GM18861 (cell line): ENCODE measurements around the gene RAB5IF.
"Not testable (repeated sequence)": the region's sequence is repeated elsewhere in the genome, so short reads cannot be mapped to it uniquely, and the experiment has no call there.

ENCODE experiments used
- ATAC-seq: cut with Tn5 transposase; IDR thresholded peaks from one replicate; pipeline ENCODE4 v1.9.1; 2021; ENCODE audit not compliant: unreplicated experiment

Gene RAB5IF, protein sequence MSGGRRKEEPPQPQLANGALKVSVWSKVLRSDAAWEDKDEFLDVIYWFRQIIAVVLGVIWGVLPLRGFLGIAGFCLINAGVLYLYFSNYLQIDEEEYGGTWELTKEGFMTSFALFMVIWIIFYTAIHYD

DNA sequence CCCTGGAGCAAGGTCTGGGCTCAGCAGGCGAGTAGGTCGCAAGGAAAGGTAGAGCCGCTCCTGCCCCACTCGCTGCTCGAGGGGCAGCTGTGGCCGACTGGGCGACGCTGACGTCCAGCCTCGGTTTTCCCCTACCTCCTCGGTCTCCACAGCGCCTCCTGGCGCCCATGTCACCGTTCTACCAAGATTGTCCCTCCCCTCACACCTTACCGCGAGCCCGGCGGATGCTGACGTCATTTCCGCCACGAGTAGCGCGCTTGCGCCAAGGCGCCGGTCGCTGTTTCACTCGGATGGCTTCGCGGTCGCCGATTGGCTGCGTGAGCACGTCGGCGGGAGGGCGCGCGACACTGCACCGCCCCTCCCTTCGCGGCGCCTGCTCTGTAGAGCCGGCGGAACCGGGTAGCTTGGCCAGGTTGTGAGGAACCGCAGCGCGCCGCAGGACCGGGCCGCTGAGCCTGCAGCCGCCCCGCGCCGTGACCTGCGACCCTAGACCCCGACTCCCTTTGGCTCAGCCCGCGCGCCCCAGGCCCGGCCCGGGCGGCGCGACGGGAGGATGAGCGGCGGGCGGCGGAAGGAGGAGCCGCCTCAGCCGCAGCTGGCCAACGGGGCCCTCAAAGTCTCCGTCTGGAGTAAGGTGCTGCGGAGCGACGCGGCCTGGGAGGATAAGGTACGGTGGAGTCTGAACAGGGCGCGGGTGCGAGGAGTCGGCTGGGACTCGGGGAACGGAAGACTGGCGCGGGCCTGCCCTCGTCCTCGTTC lies at the start of gene RAB5IF:
TSS of gene RAB5IF (plus strand) at position 381 of the 759 bp plus-strand sequence. CDS start at position 554, 173 bp downstream.
- ATAC-seq = peak; percentile 80

DNA sequence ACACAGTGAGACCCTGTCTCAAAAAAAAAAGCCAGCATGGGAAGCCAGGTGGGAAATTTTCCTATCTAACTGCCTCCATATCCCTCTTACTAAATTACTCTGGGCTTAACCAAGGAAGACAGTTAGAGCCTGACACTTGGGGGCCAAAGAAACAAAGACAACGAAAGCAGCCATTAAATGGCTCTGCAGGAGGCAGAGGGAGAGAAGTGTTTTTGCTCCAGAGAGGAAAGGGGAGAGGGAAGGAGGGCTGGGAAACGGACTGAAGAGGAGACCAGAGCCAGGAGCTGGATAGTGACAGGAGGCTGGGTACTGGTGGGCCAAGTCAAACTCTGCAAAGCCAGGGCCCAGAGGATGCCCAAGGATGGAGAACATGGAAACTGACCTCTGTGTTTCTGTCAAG lies 42.9 kb upstream of the RAB5IF start:
- no peak for ATAC-seq

DNA sequence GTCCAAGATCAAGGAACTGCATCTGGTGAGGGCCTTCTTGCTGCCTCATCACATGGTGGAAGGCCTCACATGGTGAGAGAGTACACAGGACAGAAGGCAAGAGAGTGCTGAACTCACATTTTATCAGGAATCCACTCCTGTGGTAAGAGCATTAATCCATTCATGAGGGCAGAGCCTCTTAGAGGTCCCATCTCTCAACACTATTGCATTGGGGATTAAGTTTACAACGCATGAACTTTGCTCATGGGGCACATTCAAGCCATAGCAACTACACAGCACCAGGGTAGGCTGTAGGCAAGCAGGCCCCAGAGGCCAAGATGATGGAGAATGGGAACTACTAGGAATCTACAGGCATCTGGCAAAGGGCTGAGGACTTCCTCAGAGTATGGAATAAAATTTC lies 42.2 kb upstream of the RAB5IF start:
- ATAC-seq = no peak

DNA sequence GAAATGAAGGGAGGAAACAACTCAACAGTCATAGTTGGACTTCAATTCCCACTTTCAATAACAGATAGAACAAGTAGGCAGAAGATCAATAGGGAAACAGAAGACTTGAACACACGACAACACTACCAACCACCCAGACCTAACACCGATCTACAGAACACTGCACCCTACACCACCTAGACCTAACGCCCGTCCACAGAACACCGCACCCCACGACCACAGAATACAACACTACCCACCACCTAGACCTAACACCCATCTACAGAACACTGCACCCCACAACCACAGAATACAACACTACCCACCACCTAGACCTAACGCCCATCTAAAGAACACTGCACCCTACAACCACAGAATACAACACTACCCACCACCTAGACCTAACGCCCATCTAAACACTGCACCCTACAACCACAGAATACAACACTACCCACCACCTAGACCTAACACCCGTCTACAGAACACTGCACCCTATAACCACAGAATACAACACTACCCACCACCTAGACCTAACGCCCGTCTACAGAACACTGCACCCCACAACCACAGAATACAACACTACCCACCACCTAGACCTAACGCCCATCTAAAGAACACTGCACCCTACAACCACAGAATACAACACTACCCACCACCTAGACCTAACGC lies 41.4 kb upstream of the RAB5IF start:
- ATAC-seq = not testable (repeated sequence)

DNA sequence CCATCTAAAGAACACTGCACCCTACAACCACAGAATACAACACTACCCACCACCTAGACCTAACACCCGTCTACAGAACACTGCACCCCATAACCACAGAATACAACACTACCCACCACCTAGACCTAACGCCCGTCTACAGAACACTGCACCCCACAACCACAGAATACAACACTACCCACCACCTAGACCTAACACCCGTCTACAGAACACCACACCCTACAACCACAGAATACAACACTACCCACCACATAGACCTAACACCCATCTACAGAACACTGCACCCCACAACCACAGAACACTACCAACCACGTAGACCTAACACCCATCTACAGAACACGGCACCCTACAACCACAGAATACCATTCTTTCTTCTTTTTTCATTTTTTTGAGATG lies 40.9 kb upstream of the RAB5IF start:
- not testable (repeated sequence) for ATAC-seq

DNA sequence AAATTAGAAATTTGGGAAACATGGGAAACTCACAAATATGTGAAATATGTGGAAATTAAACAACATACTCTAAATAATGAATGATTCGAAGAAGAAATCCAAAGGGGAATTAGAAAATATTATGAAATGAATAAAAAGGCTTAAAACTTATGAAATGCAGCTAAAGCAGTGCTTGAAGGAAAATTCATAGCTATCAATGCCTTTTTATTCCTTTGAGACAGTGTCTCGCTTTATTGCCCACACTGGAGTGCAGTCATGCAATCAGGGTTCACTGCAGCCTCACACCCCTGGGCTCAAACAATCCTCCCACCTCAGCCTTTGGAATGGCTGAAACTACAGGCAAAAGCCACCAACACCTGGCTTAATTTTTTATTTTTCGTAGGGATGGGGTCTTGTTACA lies 40.1 kb upstream of the RAB5IF start:
- ATAC-seq = no peak

DNA sequence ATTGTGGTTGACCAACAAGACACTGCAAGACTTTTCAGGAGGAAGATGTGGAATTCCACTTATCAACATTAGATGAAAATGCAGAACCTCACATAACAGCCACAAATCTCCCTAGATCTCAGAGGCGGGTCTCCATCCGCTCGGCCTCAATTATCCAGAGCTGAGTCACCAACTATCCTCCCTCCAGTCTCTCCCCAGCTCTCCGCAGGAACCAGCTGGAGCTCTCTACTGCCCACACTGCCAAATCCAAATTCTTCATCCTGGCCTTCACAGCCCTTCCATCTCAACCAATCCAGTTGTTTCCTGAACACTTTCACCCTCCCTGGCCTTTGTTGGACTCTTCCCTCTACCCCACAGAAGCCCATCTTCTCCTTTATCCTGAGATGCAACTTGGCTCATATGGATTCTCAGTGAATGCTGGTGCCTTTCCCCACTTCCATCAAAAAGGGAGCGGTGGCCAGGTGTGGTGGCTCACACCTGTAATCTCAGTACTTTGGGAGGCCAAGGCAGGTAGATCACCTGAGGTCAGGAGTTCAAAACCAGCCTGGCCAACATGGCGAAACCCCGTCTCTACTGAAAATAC lies 35.6 kb upstream of the RAB5IF start:
- ATAC-seq = no peak

DNA sequence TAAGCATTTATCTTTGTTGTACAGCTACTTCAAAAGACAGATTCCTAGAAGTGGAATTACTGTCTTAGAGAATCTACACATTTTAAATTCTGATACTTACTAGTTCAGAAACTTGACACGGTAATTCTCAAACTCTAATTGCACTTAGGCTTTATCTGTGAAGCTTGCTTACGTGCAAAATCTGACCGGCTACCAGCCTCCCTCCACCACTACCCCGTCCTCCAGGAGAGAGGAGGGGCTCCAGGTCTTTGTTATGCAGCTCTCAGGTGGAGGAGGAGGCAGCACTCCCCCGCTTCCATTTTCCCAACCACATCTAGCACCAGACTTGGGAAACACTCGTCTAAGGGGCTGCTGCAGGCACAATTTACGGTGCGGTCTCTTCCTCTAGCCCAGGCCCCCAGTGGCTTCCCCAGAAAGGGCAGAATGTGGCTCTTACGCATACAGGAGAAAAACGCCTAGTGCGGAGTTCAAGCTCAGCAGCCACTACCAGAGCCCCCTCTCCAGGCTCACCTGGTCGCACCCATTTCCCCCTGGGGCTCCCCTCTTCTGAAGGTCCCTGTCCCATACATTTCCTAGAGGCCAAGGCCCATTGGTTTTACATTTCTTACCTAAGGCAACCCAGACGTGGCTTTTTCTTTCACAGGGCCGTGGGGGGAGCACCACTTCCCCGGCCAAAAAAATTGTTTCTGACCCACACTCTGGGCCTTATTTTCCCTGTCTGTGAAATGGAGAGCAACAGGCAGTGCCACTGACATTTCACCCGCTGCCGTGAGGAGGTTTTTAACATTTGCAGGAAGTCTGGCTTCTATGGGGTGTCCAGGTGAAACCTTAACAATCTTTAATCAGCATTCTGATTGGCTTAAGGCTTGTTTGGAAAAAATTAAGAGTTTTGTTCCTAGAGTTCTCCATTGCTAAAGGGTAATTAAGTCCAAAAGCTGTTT lies 33.7 kb upstream of the RAB5IF start:
- ATAC-seq = no peak

DNA sequence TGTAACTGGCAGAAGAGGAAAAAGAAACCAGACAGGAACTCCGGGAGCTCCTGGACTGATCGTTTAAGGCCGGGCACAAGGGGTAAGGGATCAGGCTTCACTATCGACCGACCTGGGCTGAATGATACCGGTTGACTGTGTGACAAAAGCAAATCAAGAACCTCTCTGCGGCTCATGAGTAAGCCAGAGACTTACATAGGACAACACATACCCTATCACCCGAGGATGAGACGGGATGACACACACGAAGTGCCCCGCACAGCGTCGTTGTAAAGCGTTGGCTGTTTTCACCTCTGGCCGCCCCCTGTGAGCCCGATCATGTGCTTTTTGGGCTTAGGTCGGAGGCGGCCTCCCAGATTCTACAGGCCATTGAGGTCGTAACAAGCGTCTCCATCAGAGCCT lies 32.9 kb upstream of the RAB5IF start:
- no peak for ATAC-seq

DNA sequence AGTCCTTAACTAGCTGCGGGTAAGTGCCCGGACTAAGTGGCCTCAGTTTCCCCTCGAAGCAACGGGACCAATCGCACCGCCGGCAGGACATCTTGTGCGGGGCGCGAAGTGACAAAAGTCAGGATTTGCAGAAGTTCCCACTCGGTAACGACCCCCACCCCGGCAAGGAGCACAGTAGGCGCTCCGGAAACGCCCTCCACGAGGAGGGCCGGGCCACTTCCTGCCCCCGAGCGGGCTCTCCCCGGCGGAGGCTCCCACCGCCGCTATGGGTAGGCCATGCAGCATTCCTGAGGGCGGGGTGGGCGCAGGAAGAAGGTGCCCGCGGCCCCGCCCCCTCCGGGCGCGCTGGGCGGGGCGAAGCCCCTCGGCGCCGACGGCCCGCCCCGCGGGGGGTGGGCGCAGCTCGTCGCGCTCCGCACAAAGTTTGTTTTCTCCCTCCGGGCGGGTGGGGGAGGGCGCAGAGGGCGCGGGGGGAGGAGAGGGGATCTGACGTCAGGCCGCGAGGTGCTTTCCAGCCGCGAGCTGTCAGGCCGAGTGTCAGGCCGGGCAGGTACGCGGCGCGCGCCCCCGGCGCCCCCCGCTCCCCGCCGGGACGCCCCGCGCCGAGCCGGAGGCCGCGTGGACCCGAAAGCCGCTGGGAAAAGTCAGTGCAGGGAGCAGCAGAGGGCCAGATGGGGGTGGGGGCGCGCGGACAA lies 32.3 kb upstream of the RAB5IF start, which contains the start of gene TGIF2:
TSS of gene TGIF2 (plus strand) at position 495 of the 695 bp plus-strand sequence. CDS start 5,178 bp downstream, outside the sequence.
- ATAC-seq = peak; percentile 63

DNA sequence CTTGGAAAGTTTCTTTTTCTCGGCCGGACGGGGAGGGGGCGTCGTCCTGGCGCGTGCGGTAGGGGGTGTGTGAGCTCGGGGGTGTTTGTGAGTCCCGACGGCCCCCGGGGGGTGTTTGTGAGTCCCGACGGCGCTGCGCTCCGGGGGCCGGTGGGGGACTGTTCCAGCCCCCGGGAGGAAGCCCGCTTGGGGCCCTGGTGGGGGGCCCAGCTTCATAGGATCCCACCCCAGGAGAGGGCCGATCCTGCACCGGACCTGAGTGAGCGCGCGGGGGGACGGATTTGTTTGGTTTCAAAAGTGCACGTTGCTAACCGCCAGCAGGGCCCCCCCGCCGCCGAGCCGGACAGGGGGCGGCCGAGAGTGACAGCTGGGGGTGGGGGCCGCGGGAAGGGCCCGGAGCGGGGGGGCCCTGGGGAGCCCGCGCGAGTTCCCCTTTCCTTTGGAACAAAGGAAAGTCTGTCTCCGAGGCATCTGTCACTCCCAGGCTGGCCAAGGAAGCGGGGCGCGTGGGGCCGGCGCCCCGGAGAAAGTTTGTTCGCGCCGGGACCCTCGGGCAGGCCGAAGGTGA lies 31.7 kb upstream of the RAB5IF start:
- no peak for ATAC-seq

DNA sequence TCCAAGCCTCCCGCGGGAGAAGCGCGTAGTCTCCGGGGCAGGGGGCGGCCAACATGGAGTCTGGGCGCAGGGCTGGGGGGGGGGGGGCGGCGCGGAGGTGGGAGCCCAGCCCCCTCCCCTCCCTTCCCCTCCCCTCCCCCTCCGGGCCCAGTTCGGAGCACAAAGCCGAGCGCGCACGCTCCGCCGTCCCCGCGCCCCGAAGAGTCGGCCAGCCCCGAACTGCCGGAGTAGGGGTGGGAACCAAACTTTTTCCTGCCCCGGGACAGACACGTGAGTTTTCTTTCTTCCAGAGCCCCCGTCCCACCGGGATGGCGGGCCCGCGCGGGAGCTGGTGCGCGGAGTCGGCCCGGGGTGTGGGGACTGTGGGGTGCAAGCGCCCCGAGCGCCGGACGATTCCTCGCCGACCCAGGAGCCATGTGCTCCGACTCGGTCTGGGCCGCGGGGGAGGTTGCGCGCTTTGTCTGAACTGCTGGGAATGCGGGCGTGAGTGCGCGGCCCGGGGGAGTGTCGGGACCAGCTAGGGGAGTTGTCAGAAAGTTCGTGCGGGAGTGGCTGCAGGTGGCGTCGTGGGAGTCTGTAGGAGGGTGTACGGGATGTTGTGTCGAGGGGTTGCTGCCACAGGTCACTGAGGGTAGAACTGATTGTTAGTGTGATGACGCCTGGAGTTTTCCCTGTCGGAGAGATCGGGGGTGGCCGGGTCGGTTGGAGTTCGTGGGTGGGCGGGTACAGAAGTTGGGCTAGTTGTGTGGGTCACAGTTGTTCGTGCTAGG lies 31.0 kb upstream of the RAB5IF start:
- ATAC-seq = no peak

DNA sequence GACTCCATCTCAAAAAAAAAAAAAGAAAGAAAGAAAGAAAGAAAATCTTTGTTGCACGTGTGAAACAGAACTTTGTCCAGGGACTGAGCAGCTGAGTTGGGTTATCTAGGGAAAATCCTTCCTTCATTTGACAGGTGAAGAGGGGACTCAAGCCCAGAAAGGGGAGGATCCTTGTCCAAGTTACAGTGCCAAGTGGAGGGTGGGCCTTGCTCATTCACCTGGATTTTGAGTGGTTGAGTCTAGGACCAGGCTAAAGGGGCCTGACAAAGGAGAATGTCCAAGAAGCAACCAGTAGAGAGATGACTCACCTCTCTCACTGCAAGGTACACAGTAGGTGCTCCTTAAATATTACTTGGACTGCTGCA lies 29.5 kb upstream of the RAB5IF start:
- ATAC-seq = no peak

DNA sequence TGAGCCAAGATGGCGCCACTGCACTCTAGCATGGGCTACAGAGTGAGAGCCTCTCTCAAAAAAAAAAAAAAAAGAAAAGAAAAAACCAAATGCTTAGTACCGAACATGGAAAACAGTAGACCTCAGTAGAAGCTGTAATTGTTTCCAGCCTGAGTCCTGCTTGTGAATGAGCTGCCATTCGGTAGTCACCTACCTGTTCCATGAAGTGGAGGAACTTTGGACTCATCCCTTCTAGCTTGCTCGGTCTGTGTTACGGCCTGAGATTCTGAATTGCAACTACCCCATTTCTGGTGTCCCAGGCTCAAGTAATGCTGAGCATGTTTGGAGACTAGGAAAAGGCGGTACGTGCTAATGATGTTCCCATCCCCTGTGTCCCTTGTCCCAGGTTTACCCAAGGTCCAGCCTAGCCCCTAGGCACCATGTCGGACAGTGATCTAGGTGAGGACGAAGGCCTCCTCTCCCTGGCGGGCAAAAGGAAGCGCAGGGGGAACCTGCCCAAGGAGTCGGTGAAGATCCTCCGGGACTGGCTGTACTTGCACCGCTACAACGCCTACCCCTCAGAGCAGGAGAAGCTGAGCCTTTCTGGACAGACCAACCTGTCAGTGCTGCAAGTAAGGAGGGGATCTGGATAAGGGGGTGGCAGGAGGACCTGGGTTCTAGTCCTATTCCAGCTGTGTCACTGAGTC lies 27.1 kb upstream of the RAB5IF start:
- no peak for ATAC-seq

DNA sequence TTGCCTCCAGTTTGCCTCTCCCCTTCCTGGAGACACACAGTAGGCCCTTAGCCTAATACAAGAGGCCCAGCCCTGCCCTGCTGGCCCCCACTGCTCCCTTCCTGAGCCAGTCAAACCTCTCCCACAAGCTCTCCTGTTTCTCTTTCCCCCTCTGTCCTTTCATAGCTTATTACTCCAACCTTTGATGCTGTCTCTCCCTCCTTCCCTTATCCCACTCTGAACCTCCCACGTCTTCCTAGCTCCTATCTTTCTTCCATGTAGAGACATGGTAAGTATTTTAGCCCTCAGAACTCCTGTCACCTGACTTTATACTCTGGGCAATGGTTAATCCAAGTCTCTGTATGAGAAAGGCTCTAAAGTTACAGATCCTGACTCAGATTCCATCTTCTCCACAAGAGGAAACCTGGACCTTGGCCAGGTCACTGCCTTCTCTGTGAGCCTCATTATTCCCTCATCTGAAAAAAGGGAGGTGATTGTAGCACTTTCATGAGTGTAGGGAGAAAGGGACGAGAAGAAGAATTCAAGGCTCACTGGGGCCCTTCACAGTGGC lies 25.5 kb upstream of the RAB5IF start:
- no peak for ATAC-seq

DNA sequence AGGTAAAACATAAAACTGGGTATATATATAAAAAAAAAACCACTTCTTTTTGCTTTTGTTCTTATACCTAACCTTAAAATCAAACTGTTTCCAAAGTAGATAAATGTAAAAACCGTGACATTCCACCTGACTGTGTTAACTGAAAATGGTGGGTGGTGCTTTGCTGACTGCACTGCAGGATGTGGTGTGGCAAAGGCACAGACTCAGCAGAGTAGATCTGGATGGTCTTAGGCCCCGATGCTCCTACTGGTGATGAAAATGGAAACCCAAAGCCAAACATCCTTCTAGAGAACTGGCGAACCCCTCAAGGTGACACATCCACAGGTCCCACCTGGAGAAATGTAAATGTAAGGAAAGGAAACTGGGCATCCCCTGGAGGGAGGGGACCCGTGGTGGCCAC lies 23.3 kb upstream of the RAB5IF start:
- no peak for ATAC-seq

DNA sequence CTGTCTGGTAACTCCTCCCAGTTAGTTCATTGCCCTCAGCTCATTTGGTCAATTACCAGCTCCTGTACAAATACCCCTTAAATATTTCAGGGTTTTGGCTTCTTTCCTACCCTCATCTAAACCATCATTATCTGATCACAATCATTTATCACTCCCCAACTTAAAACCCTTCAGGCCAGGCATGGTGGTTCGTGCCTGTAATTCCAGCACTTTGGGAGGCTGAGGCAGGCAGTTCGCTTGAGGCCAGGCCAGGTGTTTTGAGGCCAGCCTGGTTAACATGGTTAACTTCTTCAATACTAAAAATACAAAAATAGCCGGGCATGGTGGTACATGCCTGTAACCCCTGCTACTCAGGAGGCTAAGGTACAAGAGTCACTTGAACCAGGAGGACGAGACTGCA lies 22.8 kb upstream of the RAB5IF start:
- ATAC-seq = no peak

DNA sequence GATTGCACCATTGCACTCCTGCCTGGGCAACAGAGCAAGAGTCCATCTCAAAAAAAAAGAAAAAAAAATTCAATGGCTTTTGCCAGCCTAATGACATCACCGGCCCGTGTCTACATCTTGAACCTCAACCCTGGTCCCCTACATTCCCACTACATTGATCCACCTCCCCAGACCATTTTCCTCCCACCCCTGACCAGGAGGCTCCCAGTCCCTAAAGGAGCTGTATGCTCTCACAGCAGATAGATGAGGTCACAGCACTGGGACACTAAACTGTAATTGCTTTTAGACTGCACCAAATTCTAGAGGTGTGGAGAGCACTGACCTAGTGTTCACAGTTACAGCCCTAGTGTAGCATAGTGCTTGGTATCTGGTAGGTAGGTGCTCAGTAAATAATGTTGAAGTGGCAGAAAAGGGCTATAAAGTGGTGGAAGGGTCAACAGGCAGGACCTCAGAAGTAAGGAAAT lies 21.5 kb upstream of the RAB5IF start:
- no peak for ATAC-seq
